Kidney epithelial cell (primary cell): Measurements from ENCODE around the gene TUNAR. TPM values are rescaled to one million over a fixed set of nuclear protein-coding genes. Genes with fewer than 3 reads are reported as not detected.

Source experiments
- DNase-seq: peaks from one replicate; pipeline ENCODE4 v3.0.0-alpha.2; 2010; ENCODE audit warnings: low read depth
- H3K27me3 ChIP-seq: 2 replicates; pipeline ENCODE4 v1.6.0; 2011; ENCODE audit warnings: low read length; ENCODE audit not compliant: control insufficient read depth, insufficient read depth
- H3K36me3 ChIP-seq: 2 replicates; pipeline ENCODE4 v1.5.1; 2011; ENCODE audit warnings: low read length; ENCODE audit not compliant: control insufficient read depth, insufficient read depth
- H3K4me3 ChIP-seq: 2 replicates; pipeline ENCODE4 v1.5.1; 2011; ENCODE audit warnings: low read depth, mild to moderate bottlenecking, control low read depth, low read length
- total RNA-seq: library from RNA; depleted of rRNA; stranded (reverse); fragments of >200 nt; gene quantifications from 2 replicates; pipeline ENCODE4 v1.2.3, GENCODE V29; 2015
- TF ChIP-seq, protein P1 (sequence below): IDR thresholded peaks from 2 replicates; pipeline ENCODE4 v1.5.1; 2011; ENCODE audit warnings: mild to moderate bottlenecking, moderate library complexity, low read length, control low read depth, inconsistent platforms; ENCODE audit not compliant: insufficient read depth, poor library complexity, severe bottlenecking

Gene TUNAR
- 0.27 and 0.50 TPM in 2 replicates for total RNA-seq

DNA sequence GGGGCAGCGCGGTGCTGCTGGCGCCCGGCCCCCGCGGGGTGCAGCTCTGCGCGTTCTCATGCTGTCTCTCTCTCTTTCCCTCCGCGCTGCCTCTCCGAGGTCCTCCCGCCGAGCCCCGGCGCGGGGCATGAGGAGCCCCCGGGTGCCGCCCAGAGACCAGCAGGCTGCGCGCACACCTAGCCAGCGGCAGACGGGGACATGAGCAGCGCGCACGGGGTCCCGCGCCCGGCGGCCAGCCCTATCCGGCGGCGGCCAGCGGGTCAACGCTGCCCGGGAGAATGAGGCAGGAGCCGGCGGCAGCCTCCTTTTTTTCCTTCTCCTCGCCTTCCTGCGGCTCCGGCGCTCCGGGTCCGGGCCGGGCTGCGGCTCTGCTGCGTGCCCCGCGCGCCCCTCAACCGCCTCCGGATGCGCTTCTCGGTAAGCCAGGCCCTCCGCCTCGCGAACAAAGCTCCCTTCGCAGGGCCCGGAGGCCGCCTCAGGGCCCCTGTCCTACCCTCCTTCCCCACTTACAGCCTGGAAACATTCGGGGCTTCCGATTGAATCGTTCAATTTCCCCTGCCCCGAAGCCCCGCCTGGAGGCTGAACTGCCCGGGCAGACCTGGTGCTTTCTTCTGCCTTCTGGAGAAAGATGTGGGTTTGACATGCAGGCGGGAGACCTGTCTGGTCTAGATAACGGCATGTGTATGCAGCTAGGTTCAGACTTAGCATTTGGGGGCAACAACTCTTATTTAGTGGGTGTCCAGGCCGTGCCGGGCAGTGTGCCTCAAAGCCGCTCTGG is at the start of gene TUNAR:
Gene TUNAR, plus strand, starts transcription at position 72 of the 778 bp plus-strand sequence.
- TF ChIP-seq, protein P1, sequence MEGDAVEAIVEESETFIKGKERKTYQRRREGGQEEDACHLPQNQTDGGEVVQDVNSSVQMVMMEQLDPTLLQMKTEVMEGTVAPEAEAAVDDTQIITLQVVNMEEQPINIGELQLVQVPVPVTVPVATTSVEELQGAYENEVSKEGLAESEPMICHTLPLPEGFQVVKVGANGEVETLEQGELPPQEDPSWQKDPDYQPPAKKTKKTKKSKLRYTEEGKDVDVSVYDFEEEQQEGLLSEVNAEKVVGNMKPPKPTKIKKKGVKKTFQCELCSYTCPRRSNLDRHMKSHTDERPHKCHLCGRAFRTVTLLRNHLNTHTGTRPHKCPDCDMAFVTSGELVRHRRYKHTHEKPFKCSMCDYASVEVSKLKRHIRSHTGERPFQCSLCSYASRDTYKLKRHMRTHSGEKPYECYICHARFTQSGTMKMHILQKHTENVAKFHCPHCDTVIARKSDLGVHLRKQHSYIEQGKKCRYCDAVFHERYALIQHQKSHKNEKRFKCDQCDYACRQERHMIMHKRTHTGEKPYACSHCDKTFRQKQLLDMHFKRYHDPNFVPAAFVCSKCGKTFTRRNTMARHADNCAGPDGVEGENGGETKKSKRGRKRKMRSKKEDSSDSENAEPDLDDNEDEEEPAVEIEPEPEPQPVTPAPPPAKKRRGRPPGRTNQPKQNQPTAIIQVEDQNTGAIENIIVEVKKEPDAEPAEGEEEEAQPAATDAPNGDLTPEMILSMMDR: peak; percentile 64
- peaks cover 36% of the 10 kb centered on the region for H3K27me3 ChIP-seq
- H3K4me3 ChIP-seq: peak within 1 kb of the TSS; percentile 32
- no peak for DNase-seq
- H3K36me3 ChIP-seq: no peaks in the 10 kb centered on the region

GRCh38 chr14:95828649-95829265 is 47.9 kb upstream of the TUNAR start:
- Histone ChIP-seq H3K36me3 (no peaks in the 10 kb centered on the region), H3K4me3 (no peak overlapping the region), H3K27me3 (no peaks in the 10 kb centered on the region)
- TF ChIP-seq, protein P1: no peak
- no peak for DNase-seq

DNA sequence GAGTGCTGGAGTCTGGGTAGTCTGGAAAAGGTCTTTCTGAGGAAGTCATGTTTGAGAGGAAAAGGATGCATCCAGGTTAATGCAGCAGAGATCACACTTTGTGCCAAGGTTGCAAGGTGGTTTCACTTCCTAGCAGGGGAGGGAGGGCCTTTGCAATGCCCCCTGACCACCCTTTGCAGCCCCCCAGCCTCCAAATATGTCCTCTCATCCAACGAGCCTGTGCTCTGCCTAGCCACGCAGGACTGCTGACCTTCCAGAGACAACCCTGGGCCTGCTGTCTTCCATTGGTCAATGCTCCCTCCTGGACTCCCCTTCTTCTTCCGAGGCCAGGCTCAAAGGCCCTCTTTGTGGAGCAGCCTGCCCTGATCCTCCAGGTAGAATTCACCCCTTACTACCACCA is 47.3 kb upstream of the TUNAR start:
- Histone ChIP-seq H3K27me3 (no peaks in the 10 kb centered on the region), H3K36me3 (no peaks in the 10 kb centered on the region), H3K4me3 (no peak overlapping the region)
- DNase-seq: no peak
- TF ChIP-seq, protein P1: no peak

- no peak for DNase-seq
- no peaks in the 10 kb centered on the region for H3K27me3 ChIP-seq
- H3K4me3 ChIP-seq: no peak overlapping the region
- no peaks in the 10 kb centered on the region for H3K36me3 ChIP-seq
- TF ChIP-seq, protein P1: no peak
Observed at GRCh38 chr14:95830386-95830785, 46.2 kb upstream of the TUNAR start.

GRCh38 chr14:95831041-95831440 is 45.6 kb upstream of the TUNAR start:
- no peaks in the 10 kb centered on the region for H3K36me3 ChIP-seq
- H3K27me3 ChIP-seq: no peaks in the 10 kb centered on the region
- H3K4me3 ChIP-seq: no peak overlapping the region
- TF ChIP-seq, protein P1: no peak
- no peak for DNase-seq
